VCaP (cell line): ENCODE results near the gene THBS1.
A peak's percentile ranks its signal among the peaks of the same experiment; 100 is the strongest.

ENCODE experiments used
- H3K27ac ChIP-seq: fragments of 450-650 bp; 2 replicates; pipeline ENCODE4 v1.5.1; 2017
- CTCF ChIP-seq: fragments of 450-650 bp; conservative IDR thresholded peaks from 2 replicates; pipeline ENCODE4 v1.5.1; 2017; ENCODE audit warnings: mild to moderate bottlenecking, moderate library complexity

The THBS1 gene

GRCh38 chr15:39621976-39622375, 41.1 kb downstream of the THBS1 start:
- H3K27ac ChIP-seq: peak overlapping the region; percentile 41
- TF ChIP-seq CTCF: no peak

GRCh38 chr15:39622660-39623516, 42.0 kb downstream of the THBS1 start:
- H3K27ac ChIP-seq: peak overlapping the region; percentile 41; the same call in 1 of the 2 replicates
- TF ChIP-seq CTCF: no peak

- H3K27ac ChIP-seq: no peak overlapping the region
- no peak for TF ChIP-seq CTCF
Measured at GRCh38 chr15:39623529-39623931, 42.7 kb downstream of the THBS1 start.

GRCh38 chr15:39624806-39625205, 43.9 kb downstream of the THBS1 start:
- H3K27ac ChIP-seq: no peak overlapping the region
- TF ChIP-seq CTCF: no peak

GRCh38 chr15:39625451-39625850, 44.6 kb downstream of the THBS1 start:
- H3K27ac ChIP-seq: no peak overlapping the region
- no peak for TF ChIP-seq CTCF

- no peak for TF ChIP-seq CTCF
- no peak overlapping the region for H3K27ac ChIP-seq
Measured at GRCh38 chr15:39625856-39626255, 45.0 kb downstream of the THBS1 start.

- no peak for TF ChIP-seq CTCF
- no peak overlapping the region for H3K27ac ChIP-seq
Measured at GRCh38 chr15:39627451-39628143, 46.7 kb downstream of the THBS1 start.
